IPS-18a (cell line): Measurements from ENCODE around the gene CTIF.

Experiments used
- H3K27ac ChIP-seq: one replicate; pipeline ENCODE4 v1.5.1; 2013; ENCODE audit warnings: low read length
- H3K27me3 ChIP-seq: one replicate; pipeline ENCODE4 v1.6.1; 2013; ENCODE audit warnings: mild to moderate bottlenecking, low read length; ENCODE audit not compliant: control insufficient read depth, insufficient read depth
- H3K36me3 ChIP-seq: one replicate; pipeline ENCODE4 v1.6.1; 2013; ENCODE audit warnings: low read depth, low read length; ENCODE audit not compliant: control insufficient read depth
- H3K4me1 ChIP-seq: one replicate; pipeline ENCODE4 v1.6.1; 2013; ENCODE audit warnings: low read depth, low read length; ENCODE audit not compliant: control insufficient read depth
- H3K4me3 ChIP-seq: one replicate; pipeline ENCODE4 v1.5.1; 2013; ENCODE audit warnings: low read length
- H3K9ac ChIP-seq: one replicate; pipeline ENCODE4 v1.6.1; 2013; ENCODE audit warnings: mild to moderate bottlenecking, low read length, moderate library complexity
- H3K9me3 ChIP-seq: one replicate; pipeline ENCODE4 v1.6.1; 2013; ENCODE audit warnings: low read depth, low read length; ENCODE audit not compliant: control insufficient read depth

Gene CTIF

DNA sequence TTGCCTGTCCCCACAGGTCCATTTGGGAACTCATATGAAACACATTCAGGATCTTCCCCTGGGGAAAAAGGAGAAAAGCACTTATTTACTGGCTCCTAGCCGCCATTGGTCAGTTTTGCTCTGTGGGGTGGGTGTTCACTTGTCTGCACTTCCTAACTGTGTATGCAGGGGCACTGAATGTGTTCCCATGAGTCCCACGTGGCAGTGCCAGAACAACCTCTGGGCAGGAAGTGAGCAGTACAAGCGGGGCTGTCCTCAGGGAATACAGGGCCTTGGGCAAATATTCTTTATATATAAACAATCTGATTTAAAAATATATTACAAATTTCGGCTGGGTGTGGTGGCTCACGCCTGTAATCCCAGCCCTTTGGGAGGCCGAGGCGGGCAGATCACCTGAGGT, 21.8 kb upstream of the CTIF start:
- H3K4me1 ChIP-seq = no peaks in the 10 kb centered on the region
- H3K9me3 ChIP-seq = no peaks in the 10 kb centered on the region
- H3K27ac ChIP-seq = no peak overlapping the region
- no peak overlapping the region for H3K4me3 ChIP-seq
- no peak overlapping the region for H3K9ac ChIP-seq
- H3K27me3 ChIP-seq = no peaks in the 10 kb centered on the region
- H3K36me3 ChIP-seq = no peaks in the 10 kb centered on the region

DNA sequence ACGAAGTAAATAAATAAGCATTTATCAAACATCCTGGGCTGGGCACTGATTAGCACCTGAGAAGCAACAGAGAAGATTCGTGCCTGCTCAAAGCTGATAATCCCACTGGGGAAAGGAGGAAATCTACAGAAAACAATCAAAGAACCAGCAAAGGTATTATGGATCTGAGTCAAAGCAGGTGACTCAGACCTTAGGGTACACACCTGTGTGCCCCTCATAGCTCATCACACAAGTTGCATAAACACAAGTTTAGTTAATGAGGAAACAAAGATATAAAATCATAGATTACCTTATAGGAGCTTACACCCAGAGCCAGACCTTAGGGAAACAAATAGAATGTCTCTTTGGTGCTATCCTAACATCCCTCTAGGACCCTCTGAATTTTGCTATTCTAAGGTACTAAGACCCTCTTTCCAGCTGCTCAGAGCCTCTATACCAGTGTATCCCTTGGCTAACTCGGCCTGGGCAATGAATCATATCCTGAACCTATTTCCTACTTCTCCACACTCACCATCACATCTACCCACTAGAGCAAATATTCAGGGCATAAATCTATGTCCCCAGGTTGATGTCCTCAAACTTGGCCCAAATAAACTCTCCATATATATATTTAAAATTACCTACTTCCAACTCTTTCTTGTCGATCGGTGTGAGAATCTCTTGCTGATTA, 19.3 kb upstream of the CTIF start:
- Histone ChIP-seq H3K27me3 (no peaks in the 10 kb centered on the region), H3K4me1 (no peaks in the 10 kb centered on the region), H3K9ac (no peak overlapping the region), H3K9me3 (no peaks in the 10 kb centered on the region), H3K4me3 (no peak overlapping the region), H3K27ac (no peak overlapping the region), H3K36me3 (no peaks in the 10 kb centered on the region)

GRCh38 chr18:48521723-48522122, 17.1 kb upstream of the CTIF start:
- Histone ChIP-seq H3K27me3 (no peaks in the 10 kb centered on the region), H3K4me3 (no peak overlapping the region), H3K36me3 (no peaks in the 10 kb centered on the region), H3K9ac (no peak overlapping the region), H3K9me3 (no peaks in the 10 kb centered on the region), H3K4me1 (no peaks in the 10 kb centered on the region), H3K27ac (no peak overlapping the region)

DNA sequence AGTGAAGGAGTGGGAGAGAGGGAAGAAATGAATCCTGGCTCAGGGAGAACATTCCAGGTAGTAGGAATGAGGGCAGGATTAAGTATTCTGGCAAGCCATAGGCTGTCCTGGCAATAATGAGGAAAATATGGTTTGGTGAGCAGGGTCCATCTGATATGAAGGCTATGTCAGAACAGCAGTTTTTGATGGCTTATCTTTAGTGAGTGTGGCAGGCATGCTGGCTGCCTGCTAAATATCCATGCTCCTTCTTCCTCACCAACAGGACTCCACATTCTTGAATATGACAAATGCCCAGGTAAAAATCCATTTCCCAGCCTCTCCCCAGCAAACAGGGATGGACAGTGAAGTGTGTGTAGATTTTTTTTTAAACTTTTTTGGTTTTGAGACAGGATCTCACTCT, 13.2 kb upstream of the CTIF start:
- no peak overlapping the region for H3K4me3 ChIP-seq
- no peak overlapping the region for H3K27ac ChIP-seq
- H3K36me3 ChIP-seq = no peaks in the 10 kb centered on the region
- H3K9ac ChIP-seq = no peak overlapping the region
- no peaks in the 10 kb centered on the region for H3K9me3 ChIP-seq
- no peaks in the 10 kb centered on the region for H3K4me1 ChIP-seq
- no peaks in the 10 kb centered on the region for H3K27me3 ChIP-seq

DNA sequence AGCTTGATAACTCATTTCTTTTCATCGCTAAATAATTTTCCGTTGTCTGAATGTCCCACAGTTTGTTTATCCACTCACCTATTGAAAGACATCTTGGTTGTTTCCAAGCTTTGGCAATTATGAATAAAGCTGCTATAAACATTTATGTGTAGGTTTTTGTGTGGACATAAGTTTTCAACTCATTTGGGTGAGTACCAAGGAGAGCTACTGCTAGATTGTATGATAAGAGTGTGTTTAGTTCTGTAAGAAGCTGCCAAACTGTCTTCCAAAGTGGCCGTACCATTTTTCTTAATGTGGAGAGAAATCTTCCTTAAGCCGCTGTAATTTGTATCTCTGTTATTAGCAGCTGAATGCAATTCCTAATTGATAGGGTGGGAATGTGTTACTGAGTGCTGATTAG, 11.4 kb upstream of the CTIF start:
- no peak overlapping the region for H3K4me3 ChIP-seq
- H3K27ac ChIP-seq = no peak overlapping the region
- no peaks in the 10 kb centered on the region for H3K9me3 ChIP-seq
- H3K27me3 ChIP-seq = no peaks in the 10 kb centered on the region
- no peak overlapping the region for H3K9ac ChIP-seq
- no peaks in the 10 kb centered on the region for H3K4me1 ChIP-seq
- no peaks in the 10 kb centered on the region for H3K36me3 ChIP-seq

- H3K4me1 ChIP-seq = no peaks in the 10 kb centered on the region
- no peak overlapping the region for H3K9ac ChIP-seq
- no peaks in the 10 kb centered on the region for H3K27me3 ChIP-seq
- H3K9me3 ChIP-seq = no peaks in the 10 kb centered on the region
- H3K4me3 ChIP-seq = no peak overlapping the region
- H3K27ac ChIP-seq = no peak overlapping the region
- H3K36me3 ChIP-seq = no peaks in the 10 kb centered on the region
Observed at GRCh38 chr18:48528861-48529260, 10.0 kb upstream of the CTIF start.

GRCh38 chr18:48529796-48530195, 9.0 kb upstream of the CTIF start:
- Histone ChIP-seq H3K9ac (no peak overlapping the region), H3K4me1 (no peaks in the 10 kb centered on the region), H3K9me3 (no peaks in the 10 kb centered on the region), H3K4me3 (no peak overlapping the region), H3K36me3 (no peaks in the 10 kb centered on the region), H3K27me3 (no peaks in the 10 kb centered on the region), H3K27ac (no peak overlapping the region)

DNA sequence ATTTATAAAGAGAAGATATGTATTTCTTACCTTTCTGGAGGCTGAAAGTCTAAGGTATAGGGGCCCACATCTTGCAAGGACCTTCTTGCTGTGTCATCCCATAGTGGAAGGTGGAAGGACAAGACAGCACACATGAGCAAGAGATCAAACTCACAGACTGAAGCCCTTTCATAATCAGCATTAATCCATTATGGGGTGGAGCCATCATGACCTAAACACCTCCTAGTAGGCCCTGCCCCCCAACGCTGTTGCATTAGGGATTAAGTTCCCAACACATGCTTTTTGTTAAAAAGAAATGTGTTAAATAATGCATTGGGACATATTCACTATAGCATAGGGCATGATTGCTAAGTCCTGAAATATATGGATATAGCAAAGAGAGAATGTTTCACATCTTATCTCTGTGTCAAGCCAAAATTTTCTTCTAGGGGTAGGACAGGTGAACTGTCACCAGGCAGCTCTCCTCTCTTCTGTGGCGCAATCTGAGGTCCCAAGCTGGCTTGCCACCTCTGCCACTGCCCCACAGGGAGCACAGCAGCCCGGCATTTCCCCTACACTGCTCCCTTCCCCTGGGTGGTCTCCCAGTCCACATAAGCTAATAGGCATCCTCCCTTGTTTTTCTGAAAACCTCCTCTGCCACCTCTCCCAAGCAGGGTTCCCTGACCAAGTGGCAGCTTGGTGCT, 8.3 kb upstream of the CTIF start:
- Histone ChIP-seq H3K4me1 (no peaks in the 10 kb centered on the region), H3K27me3 (no peaks in the 10 kb centered on the region), H3K4me3 (no peak overlapping the region), H3K36me3 (no peaks in the 10 kb centered on the region), H3K9ac (no peak overlapping the region), H3K9me3 (no peaks in the 10 kb centered on the region), H3K27ac (no peak overlapping the region)

- no peaks in the 10 kb centered on the region for H3K27me3 ChIP-seq
- no peak overlapping the region for H3K4me3 ChIP-seq
- no peaks in the 10 kb centered on the region for H3K9me3 ChIP-seq
- no peaks in the 10 kb centered on the region for H3K36me3 ChIP-seq
- no peak overlapping the region for H3K9ac ChIP-seq
- no peaks in the 10 kb centered on the region for H3K4me1 ChIP-seq
- H3K27ac ChIP-seq = no peak overlapping the region
Observed at GRCh38 chr18:48531082-48531403, 7.8 kb upstream of the CTIF start.

GRCh38 chr18:48531908-48532307, 6.9 kb upstream of the CTIF start:
- H3K36me3 ChIP-seq = no peaks in the 10 kb centered on the region
- H3K4me3 ChIP-seq = no peak overlapping the region
- H3K9me3 ChIP-seq = no peaks in the 10 kb centered on the region

DNA sequence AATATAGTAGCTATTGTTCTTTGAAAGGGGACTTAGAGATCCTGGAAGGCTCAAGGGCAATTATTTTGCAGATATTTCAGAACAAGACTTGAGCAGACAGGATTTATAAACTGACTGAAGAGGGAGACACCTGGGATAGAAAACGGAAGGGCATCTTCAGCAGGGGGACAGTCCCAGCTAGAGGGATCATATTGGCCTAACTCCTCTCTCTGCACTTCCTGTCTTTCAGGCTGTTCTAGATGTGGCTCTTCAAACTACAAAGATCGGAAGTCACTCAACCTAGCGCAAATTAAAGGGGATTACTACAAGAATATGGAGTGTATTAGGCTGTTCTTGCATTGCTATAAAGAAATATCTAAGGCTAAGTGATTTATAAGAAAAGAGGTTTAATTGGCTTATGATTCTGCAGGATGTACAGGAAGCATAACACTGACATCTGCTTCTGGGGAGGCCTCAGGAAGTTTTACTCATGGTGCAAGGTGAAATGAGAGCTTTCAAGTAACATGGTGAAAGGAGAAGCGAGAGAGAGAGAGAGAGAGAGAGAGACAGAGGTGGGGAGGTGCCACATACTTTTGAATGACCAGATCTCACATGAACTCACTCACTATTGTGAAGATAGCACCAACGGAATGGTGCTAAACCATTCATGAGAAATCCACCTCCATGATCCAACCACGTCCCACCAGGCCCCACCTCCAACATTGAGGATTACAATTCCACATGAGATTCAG, 5.3 kb upstream of the CTIF start:
- Histone ChIP-seq H3K9me3 (no peaks in the 10 kb centered on the region), H3K9ac (no peak overlapping the region), H3K4me3 (no peak overlapping the region), H3K27ac (no peak overlapping the region), H3K27me3 (no peaks in the 10 kb centered on the region), H3K36me3 (no peaks in the 10 kb centered on the region), H3K4me1 (peaks cover 5% of the 10 kb centered on the region)

More at GRCh38 chr18:48531908-48532307, 6.9 kb upstream of the CTIF start:
- Histone ChIP-seq H3K4me1 (no peaks in the 10 kb centered on the region), H3K27ac (no peak overlapping the region), H3K9ac (no peak overlapping the region), H3K27me3 (no peaks in the 10 kb centered on the region)

DNA sequence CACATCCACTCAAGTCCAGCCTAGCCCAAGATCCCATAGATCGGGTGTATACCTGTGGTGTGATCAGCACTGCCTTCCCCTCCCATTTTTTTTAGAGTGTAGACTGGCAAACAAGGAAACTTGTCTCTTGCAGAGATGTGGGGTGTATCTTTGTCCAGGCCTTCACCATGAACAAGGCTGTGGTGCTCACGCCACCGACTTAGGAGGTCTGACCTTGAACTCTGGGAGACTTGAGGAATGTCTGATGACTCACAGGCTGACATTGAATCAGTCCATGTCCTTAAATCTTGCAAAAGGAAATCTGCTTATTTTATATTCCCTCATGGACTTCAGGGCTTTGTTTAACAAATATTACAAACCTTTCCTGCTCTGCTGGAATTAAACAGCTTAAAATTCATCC, 4.5 kb upstream of the CTIF start:
- peaks cover 5% of the 10 kb centered on the region for H3K4me1 ChIP-seq

More for the DNA sequence above, 4.5 kb upstream of the CTIF start:
- Histone ChIP-seq H3K27ac (no peak overlapping the region), H3K36me3 (no peaks in the 10 kb centered on the region), H3K9me3 (no peaks in the 10 kb centered on the region), H3K9ac (no peak overlapping the region), H3K4me3 (no peak overlapping the region), H3K27me3 (no peaks in the 10 kb centered on the region)
